NCI-H82 (cell line): ENCODE results near the gene MID2.
"Not testable (repeated sequence)": the region's sequence is repeated elsewhere in the genome, so short reads cannot be mapped to it uniquely, and the experiment has no call there.

Source experiments
- DNase-seq: peaks from one replicate; lab custom pipeline; 2025; lab: John Stamatoyannopoulos, UW

The MID2 gene, protein sequence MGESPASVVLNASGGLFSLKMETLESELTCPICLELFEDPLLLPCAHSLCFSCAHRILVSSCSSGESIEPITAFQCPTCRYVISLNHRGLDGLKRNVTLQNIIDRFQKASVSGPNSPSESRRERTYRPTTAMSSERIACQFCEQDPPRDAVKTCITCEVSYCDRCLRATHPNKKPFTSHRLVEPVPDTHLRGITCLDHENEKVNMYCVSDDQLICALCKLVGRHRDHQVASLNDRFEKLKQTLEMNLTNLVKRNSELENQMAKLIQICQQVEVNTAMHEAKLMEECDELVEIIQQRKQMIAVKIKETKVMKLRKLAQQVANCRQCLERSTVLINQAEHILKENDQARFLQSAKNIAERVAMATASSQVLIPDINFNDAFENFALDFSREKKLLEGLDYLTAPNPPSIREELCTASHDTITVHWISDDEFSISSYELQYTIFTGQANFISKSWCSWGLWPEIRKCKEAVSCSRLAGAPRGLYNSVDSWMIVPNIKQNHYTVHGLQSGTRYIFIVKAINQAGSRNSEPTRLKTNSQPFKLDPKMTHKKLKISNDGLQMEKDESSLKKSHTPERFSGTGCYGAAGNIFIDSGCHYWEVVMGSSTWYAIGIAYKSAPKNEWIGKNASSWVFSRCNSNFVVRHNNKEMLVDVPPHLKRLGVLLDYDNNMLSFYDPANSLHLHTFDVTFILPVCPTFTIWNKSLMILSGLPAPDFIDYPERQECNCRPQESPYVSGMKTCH

DNA sequence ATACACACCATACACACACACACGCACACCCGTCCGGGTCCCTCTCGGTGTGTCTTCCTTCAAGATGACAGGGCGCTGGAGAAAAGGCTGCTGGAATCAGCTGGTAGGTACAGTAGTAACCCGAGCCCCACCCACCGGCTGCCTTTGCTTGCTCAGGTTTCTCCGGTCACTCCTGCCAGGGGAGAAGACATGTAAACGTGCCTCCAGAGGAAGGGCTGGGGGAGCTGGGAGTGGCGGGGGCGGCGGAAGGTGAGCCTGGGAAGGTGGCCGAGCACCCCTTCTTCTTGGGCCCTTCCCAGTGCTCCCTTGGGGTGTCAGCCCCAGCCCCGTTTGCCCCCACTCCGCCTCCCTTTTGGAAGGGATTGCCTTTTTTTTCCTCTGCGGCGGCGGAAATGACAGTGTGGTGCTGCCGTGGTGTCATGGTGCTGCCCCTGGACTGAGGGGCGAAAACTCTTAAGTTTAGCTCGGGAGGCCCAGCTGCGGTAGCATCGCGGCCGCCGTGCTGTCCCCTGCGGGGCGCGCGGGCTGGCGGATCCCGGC is at the start of gene MID2:
Gene MID2, plus strand, starts transcription at position 169 of the 540 bp plus-strand sequence. CDS start 561 bp downstream, outside the sequence.
- DNase-seq, result peak; percentile 28

DNA sequence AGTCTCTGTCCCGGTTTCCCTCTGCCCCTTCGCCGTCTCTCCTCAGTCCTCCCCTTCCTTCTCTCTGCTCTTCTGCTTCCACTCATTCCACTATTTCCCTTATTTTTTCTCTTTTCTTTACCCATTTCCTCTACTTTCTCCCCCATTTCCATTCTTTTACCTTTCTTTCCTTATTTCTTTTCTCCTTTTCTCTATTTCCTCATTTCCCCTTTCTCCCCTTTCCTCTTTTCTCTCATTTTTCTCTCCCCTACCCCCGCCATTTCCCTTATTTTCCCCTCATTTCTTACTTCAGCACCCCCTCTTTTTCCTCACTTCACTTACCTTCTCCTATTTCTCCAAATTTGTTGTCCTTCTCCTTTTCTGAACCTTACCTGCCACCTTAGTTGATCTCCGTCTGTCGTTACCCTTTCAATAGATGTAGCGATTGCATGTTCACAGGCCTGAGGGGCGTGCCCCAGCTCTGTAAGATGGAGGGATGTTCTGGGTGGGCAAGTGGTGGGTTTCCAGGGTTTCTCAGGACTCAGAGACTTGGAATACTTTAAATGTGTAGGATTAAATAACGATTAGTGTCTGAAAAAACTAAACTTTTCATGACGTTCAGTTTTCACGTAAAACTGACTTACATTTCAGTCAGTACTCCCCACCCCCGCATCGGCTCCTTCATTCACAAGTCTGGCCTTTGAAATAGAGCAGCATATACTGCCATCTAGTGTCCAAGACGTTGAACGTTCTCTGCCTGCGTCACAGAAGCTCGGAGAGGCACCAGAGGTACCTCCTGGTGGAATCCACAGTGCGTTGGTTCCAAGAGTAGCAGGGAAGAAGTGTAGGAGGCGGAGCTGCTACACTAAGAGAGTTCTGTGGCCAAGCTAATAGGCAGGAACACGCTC is 48.8 kb upstream of the MID2 start:
- DNase-seq, result peak; percentile 89

- DNase-seq, result no peak
These were observed 48.2 kb upstream of the MID2 start, which contains the start of gene NCBP2L for GRCh38 chrX:107777536-107777832. Gene NCBP2L (plus strand): TSS chrX:107777733. CDS start chrX:107794221, 16,488 bp downstream.

- no peak for DNase-seq
These were observed 45.1 kb upstream of the MID2 start for GRCh38 chrX:107780525-107780924.

DNA sequence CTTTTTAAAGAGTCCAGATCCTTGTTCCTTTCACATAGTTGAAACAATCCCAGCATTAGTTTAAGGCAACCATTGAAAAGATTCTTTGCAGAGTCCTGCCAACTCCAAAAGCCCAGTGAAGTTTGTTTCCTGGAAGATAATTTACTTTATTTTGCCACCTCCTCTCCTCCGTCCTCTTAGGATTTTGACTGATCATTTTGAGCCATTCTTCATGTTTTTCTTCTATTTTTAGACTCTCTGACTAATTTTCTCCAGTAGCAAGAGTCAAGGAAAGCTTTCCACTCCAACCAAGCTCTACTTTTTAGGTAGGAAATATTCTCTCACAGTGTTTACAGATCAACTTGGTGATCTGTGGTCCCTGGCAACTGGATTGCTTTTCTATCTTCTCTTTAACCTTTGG is 37.8 kb upstream of the MID2 start:
- DNase-seq, result no peak

DNA sequence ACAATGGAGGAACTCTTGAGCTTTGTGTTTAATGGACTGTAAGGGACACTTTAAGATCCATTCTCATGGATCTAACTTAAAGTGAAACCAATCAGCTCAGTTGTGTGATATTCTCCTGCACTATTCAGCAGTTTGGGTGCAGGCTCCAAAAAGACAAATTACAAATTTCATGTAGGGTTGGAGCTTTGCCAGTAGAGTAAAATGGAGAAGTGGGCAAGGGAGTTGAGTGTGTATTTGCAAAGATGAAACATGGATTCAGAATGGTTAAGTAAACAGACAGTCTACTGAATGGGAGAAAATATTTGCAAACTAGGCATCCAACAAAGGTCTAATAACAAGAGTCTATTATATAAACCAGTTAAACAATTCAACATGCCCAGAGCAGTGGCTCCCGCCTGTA is 21.2 kb upstream of the MID2 start:
- no peak for DNase-seq

GRCh38 chrX:107805179-107805578 is 20.5 kb upstream of the MID2 start:
- DNase-seq, result no peak

DNA sequence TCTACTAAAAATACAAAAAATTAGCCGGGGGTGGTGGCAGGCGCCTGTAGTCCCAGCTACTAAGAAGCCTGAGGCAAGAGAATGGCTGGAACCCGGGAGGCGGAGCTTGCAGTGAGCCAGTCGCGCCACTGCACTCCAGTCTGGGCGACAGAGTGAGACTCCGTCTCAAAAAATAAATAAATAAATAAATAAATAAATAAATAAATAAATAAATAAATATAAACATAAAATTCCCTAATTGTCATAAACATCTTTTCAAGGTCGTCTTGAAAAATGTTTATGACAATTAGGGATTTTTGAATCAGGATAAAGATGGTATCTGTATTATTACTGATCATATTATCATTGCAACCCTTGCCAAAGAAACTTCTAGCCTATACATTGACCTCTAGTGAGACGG is 15.6 kb upstream of the MID2 start:
- DNase-seq, result not testable (repeated sequence)

DNA sequence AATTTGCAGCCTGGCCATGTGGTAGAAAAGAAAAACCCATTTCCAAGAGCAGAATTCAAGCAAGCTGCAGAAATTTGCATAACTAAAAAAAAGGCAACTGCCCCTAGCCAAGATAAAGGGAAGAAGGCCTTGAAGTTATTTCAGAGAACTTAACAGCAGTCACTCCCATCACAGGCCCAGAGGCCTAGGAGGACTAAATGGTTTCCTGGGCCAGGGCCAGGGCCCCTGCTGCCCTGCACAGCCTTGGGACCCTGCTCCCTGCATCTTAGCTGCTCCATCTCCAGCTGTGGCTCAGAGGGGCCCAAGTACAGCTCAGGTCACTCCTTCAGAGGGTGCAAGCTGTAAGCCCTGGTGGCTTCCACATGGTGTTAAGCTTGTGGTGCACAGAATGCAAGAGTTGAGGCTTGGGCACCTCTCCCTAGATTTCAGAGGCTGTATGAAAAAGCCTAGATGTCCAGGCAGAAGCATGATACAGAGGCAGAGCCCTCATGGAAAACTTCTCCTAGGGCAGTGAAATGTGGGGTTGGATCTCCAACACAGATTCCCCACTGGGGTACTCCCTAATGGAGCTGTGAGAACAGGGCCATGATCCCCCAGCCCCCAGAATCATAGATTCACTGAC is 6.7 kb upstream of the MID2 start:
- DNase-seq, result no peak

DNA sequence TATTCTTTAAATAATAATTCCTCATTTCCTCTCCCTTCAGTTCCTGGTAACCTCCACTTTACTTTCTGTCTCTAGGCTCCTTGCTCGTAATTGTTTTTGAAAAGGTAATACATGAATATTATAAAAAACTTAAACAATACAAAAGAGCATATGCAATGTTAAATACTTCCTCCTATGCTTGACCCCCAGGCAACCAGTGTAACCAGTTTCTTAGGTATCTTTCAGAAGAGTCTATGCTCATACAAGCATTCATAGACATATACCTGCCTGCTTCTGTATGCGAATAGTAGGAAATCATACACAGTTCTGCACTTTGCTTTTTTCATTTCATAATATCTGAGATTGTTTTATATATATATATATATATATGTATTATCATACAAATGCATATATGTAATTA is 2.6 kb upstream of the MID2 start:
- no peak for DNase-seq

DNA sequence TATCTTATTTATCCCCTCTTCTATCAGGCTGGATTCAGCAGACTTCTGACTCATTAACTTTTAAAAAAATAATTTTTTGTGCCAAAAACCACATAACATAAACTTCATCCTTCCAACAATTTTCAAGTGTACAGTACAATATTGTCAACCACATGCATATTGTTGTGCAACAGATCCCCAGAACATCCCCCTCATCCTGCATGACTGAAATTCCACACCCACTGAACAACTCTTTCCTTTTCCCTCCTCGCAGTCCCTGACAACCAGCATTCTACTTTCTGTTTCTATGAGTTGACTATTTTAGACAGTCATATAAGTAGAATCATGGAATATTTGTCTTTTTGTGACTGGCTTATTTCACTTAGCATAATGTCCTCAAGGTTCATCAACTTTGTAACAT is 2.2 kb upstream of the MID2 start:
- DNase-seq, result no peak

- DNase-seq, result peak; percentile 60
These were observed 768 bp downstream of the MID2 start for GRCh38 chrX:107826238-107827029.

GRCh38 chrX:107827030-107827831 is 1.6 kb downstream of the MID2 start:
- DNase-seq, result no peak

- no peak for DNase-seq
These were observed 2.2 kb downstream of the MID2 start for GRCh38 chrX:107827852-107828251.

DNA sequence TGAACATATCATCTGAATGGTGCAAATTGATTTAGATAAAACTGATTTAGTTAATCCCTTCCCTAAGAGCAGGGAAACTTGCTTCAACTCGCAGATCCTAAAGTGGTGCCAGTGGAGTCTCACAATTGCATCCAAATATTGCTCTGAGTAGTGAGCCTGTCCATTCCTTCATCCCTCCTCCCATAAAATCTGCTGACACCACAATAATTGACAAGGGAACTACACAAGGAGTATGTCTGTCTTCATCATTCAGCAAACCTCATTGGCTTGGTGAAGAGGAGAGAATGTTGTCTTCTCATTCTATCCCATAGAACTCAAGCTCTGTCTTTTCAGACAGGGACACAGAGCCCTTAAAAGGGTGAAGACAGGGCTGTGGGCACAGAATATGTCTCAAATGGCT is 4.2 kb downstream of the MID2 start:
- DNase-seq, result no peak

DNA sequence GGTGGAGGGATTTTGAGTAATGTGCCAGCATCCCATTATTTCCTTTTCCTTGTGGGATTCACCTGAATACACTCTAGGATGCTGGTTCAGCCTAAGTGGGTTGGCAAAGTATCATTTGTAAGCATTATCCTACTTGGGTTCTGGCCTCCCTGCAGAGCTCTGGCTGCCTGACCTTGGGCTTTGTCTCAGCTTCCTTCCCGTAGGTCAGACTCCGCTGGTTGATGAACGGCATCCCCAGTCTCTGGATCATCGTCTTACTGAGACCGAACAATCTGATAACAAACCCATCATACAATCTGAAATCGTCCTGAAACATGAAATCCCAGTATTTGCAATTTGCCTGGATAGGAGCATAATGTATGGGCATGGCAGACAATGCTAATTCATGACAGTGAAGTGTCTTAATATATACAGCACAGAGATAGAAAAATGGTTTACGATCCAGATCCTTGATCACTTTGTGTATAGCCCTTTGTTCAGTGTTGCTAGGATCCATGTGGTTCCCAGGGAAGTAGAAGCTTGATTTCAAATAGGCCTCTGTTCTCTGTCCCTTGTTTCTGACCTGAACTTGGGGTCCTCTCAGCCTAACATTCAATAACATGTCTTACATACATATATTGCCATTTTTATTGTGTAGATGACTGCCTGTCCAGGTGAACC is 5.5 kb downstream of the MID2 start:
- DNase-seq, result no peak

- no peak for DNase-seq
These were observed 8.9 kb downstream of the MID2 start for GRCh38 chrX:107834275-107835201.

DNA sequence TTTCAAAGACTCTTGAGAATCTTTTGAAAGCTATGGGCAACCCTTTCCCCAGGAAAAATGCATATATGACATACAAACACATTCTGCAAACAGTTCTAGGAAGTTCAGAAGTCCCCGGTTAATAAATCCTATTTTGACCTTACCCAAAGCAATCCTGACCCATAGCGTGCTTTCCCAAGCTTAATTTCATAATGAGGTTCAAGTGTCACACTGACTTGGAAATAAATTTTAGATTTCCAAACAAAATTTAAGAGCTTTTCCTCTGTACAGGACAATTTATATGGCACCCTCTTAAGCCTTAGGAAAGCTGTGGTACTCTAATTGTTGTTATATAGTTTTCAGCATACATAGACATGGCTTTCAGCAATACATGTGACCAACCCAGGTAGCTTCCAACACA is 11.3 kb downstream of the MID2 start:
- DNase-seq, result no peak
